Activated CD4-positive, alpha-beta T cell treated with anti-CD3 and anti-CD28 coated beads, Interleukin-2, amount 10 ng/mL, durations not matched to agents 7 days and 5 days (primary cell): ENCODE measurements around the gene CLSTN2. TPM values are rescaled to one million over a fixed set of nuclear protein-coding genes. Genes with fewer than 3 reads are reported as not detected.

ENCODE experiments used
- CTCF ChIA-PET: fragments of 350-600 bp; sonication (Branson Sonifier 250); formaldehyde crosslinking; loops from one replicate; lab custom pipeline; 2021; ENCODE audit warnings: antibody characterized with exemption; lab: Charles Lee
- POLR2A ChIA-PET: fragments of 350-600 bp; sonication (Branson Sonifier 250); formaldehyde crosslinking; loops from one replicate; lab custom pipeline; 2021; ENCODE audit warnings: antibody characterized with exemption; lab: Charles Lee
- DNase-seq: peaks from one replicate; pipeline ENCODE4 v3.0.0-alpha.2; 2020
- H3K27ac Mint-ChIP-seq: one replicate; pipeline ENCODE4 v1.8.0; 2021; ENCODE audit warnings: mild to moderate bottlenecking, moderate library complexity, mixed read lengths
- H3K27me3 Mint-ChIP-seq: one replicate; pipeline ENCODE4 v1.8.0; 2021; ENCODE audit warnings: mixed read lengths
- H3K36me3 Mint-ChIP-seq: one replicate; pipeline ENCODE4 v1.8.0; 2021; ENCODE audit warnings: low read depth, mixed read lengths
- H3K4me1 Mint-ChIP-seq: one replicate; pipeline ENCODE4 v1.8.0; 2021; ENCODE audit warnings: mixed read lengths
- H3K4me3 Mint-ChIP-seq: one replicate; pipeline ENCODE4 v1.8.0; 2021; ENCODE audit warnings: mild to moderate bottlenecking, moderate library complexity, mixed read lengths
- H3K9me3 Mint-ChIP-seq: one replicate; pipeline ENCODE4 v1.8.0; 2021; ENCODE audit warnings: mixed read lengths
- total RNA-seq, 2 experiments: library from RNA; stranded (reverse); gene quantifications; one replicate each; pipeline ENCODE4 v1.2.3, GENCODE V29; 2021

CLSTN2 gene
- total RNA-seq, 2 experiments from 2014 or later, result not detected

DNA sequence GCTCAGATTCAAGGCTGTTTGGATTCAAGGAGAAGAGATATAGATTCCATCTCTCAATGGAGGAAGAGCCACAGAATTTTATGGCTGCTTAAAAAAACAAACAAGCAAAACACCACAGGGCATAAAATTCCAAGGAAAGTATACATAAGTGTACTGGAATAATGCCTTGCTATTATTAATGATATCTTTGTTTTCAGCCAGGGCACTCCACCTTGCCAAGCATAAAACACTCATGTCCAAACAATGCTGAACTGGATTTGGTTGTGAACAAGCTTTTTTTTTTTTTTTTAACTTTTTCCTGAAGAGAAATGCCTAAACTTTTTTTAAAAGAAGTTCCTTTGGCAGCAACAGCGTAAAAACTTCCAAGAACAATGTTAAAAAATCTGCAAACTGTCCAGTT, 4.8 kb upstream of the CLSTN2 start:
- ChIA-PET POLR2A (no interaction called here), CTCF (no interaction called here)
- no peak overlapping the region for H3K27ac Mint-ChIP-seq
- H3K4me3 Mint-ChIP-seq, result no peak overlapping the region
- peaks cover 2% of the 10 kb centered on the region for H3K4me1 Mint-ChIP-seq
- H3K9me3 Mint-ChIP-seq, result no peaks in the 10 kb centered on the region
- H3K36me3 Mint-ChIP-seq, result no peaks in the 10 kb centered on the region
- H3K27me3 Mint-ChIP-seq, result peaks cover 30% of the 10 kb centered on the region
- DNase-seq, result no peak

- no peak overlapping the region for H3K27ac Mint-ChIP-seq
- H3K27me3 Mint-ChIP-seq, result peaks cover 51% of the 10 kb centered on the region
- H3K9me3 Mint-ChIP-seq, result no peaks in the 10 kb centered on the region
- POLR2A ChIA-PET, result no interaction called here
- peaks cover 7% of the 10 kb centered on the region for H3K4me1 Mint-ChIP-seq
- no peak overlapping the region for H3K4me3 Mint-ChIP-seq
- CTCF ChIA-PET, result interaction anchor here (0.6 kb wide), 1 partner anchor 732 kb away, joined by 4 read pairs; no protein-coding TSS in a partner anchor
- H3K36me3 Mint-ChIP-seq, result no peaks in the 10 kb centered on the region
- no peak for DNase-seq
Observed at GRCh38 chr3:139933766-139934165, 1.2 kb upstream of the CLSTN2 start.

GRCh38 chr3:139934613-139935015, 371 bp upstream of the CLSTN2 start:
- CTCF ChIA-PET, result no interaction called here
- Mint-ChIP-seq H3K4me3 (no peak overlapping the region), H3K4me1 (peaks cover 7% of the 10 kb centered on the region), H3K27ac (no peak overlapping the region), H3K36me3 (no peaks in the 10 kb centered on the region), H3K27me3 (peaks cover 48% of the 10 kb centered on the region), H3K9me3 (no peaks in the 10 kb centered on the region)
- DNase-seq, result no peak
- POLR2A ChIA-PET, result no interaction called here

DNA sequence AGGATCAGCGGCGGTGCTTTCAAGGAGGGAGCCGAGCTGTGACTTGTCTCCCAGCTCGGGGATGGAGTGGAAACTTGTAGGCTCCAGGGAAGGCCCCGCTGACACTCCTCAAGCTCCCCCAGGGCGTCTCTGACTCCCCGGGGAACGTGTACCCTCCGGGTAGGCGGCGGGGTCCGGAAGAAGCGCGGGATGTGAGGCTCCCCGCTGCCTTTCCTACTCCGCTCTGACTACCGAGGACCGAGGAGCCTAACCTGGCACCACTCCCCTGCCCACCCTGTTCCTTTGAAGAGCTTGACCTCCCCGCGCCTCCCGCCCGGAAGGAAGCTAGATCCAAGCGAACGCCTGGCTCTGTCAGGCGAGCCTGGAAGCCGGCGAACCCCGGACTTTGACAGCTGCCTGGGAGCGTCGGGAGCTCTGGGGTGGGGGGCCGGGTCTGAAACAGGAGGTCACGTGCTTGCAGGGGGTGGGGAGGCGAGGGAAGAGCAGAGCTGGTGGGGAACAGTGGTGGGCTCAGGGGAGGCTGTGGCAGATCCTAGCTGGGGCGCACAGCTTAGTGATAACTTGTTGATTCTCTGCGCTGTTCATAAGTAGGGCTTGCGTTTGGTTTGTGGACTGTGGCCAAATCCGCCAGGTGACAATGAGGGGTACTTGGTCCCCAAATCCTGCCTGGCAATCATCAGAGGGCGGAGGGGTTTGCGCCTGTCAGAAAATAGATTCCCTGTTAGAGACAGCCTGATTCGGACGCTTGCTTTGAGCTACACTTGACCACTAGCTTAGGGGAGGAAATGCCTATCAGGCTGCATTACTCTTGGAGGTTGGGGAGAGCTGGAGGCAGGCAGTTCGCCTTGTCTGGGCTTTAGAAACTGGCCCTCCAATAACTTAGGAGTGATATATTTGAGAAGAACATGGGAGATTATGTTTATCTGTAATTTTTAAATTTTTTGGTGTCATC, 1.2 kb downstream of the CLSTN2 start:
- ChIA-PET POLR2A (no interaction called here), CTCF (no interaction called here)
- H3K36me3 Mint-ChIP-seq, result no peaks in the 10 kb centered on the region
- no peak for DNase-seq
- H3K4me3 Mint-ChIP-seq, result no peak overlapping the region
- no peak overlapping the region for H3K27ac Mint-ChIP-seq
- no peaks in the 10 kb centered on the region for H3K9me3 Mint-ChIP-seq
- peaks cover 7% of the 10 kb centered on the region for H3K4me1 Mint-ChIP-seq
- peaks cover 48% of the 10 kb centered on the region for H3K27me3 Mint-ChIP-seq

GRCh38 chr3:139937674-139938279, 2.8 kb downstream of the CLSTN2 start:
- H3K9me3 Mint-ChIP-seq, result no peaks in the 10 kb centered on the region
- ChIA-PET CTCF (interaction anchor here (0.6 to 0.9 kb wide), 7 partner anchors 18 to 443 kb away, joined by 3 to 6 read pairs (median 3); no protein-coding TSS in a partner anchor), POLR2A (no interaction called here)
- no peak overlapping the region for H3K4me3 Mint-ChIP-seq
- peaks cover 7% of the 10 kb centered on the region for H3K4me1 Mint-ChIP-seq
- DNase-seq, result peak; percentile 26
- no peak overlapping the region for H3K27ac Mint-ChIP-seq
- peaks cover 43% of the 10 kb centered on the region for H3K27me3 Mint-ChIP-seq
- H3K36me3 Mint-ChIP-seq, result no peaks in the 10 kb centered on the region

GRCh38 chr3:139939681-139940190, 4.8 kb downstream of the CLSTN2 start:
- DNase-seq, result no peak
- POLR2A ChIA-PET, result no interaction called here
- H3K27ac Mint-ChIP-seq, result no peak overlapping the region
- H3K36me3 Mint-ChIP-seq, result no peaks in the 10 kb centered on the region
- peaks cover 27% of the 10 kb centered on the region for H3K27me3 Mint-ChIP-seq
- H3K9me3 Mint-ChIP-seq, result no peaks in the 10 kb centered on the region
- CTCF ChIA-PET, result no interaction called here
- peaks cover 5% of the 10 kb centered on the region for H3K4me1 Mint-ChIP-seq
- no peak overlapping the region for H3K4me3 Mint-ChIP-seq

DNA sequence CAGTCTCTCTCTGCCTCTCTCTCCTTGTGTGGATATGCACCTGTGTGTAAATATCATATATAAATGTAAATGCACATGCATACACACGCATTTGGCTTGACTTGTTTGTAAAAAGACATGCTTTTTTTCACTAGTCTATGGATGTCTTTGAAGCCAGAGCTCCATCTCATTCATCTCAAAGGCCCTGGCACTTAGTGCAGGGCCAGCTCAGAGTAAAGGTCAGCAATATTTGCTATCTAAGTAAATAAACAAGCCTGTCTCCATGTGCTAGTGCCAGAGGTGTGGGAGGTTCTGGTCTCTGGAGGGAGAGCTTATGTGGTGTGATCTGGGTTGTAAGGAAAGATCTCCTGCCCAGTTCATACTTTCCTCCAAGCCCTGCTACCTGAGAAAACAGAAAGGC, 5.6 kb downstream of the CLSTN2 start:
- Mint-ChIP-seq H3K4me1 (peaks cover 5% of the 10 kb centered on the region), H3K4me3 (no peak overlapping the region), H3K9me3 (no peaks in the 10 kb centered on the region), H3K27ac (no peak overlapping the region), H3K36me3 (no peaks in the 10 kb centered on the region), H3K27me3 (peaks cover 26% of the 10 kb centered on the region)
- CTCF ChIA-PET, result no interaction called here
- no peak for DNase-seq
- POLR2A ChIA-PET, result no interaction called here

DNA sequence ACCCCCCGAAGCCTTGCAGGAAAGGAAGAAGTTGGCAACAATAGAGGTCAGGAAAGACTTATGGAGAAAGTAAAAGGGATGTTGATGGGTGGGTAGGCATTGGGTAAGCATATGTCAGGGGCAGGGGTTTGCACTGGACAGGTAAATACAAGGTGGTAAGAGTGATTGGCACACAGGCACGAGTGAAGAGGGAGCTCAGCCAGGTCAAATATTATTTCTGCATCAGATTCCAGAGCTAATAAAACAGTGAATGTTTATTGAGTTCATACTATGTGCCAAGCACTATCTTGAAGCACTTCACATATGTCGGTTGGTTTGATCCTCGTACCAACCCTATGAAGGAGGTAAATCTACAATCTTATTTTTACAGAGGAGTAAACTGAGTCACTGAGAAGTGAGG, 6.6 kb downstream of the CLSTN2 start:
- H3K4me1 Mint-ChIP-seq, result no peaks in the 10 kb centered on the region
- POLR2A ChIA-PET, result no interaction called here

DNA sequence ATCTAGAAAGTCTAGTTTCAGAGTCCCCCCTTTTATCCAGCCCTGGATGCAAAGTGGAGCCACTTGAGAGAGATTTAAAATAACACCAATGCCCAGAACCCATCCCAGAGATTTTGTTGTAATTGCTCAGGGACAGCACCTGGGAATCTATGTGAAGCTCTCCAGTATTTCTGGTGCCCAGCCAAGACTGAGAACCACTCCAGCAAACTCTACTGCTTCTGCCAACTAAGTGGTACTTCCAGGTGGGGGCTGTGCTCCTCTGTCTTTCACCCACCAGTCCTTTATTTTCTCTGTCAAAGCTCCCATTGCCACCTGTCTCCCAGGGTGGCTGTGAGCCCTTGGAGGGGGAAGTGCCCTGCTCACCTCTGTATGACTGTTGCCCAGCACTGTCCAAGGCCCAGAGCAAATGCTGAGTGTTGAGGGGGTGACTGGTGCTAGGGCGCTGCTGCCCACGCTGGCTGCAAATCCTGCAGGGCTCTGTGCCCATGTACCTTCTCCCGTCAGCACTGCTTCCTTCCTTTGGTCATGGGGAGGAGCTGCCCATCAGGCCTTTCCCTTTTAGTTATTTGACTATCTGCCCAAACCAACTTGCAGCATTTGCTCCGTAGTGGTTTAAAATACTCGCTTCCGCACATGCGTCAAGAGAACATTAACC, 9.4 kb downstream of the CLSTN2 start:
- CTCF ChIA-PET, result interaction anchor here (0.6 kb wide), 1 partner anchor 47 kb away, joined by 4 read pairs; no protein-coding TSS in a partner anchor

More for the DNA sequence above, 6.6 kb downstream of the CLSTN2 start:
- no peaks in the 10 kb centered on the region for H3K36me3 Mint-ChIP-seq
- no peak for DNase-seq
- CTCF ChIA-PET, result no interaction called here
- H3K9me3 Mint-ChIP-seq, result no peaks in the 10 kb centered on the region
- H3K27ac Mint-ChIP-seq, result no peak overlapping the region
- H3K4me3 Mint-ChIP-seq, result no peak overlapping the region
- peaks cover 16% of the 10 kb centered on the region for H3K27me3 Mint-ChIP-seq

DNA sequence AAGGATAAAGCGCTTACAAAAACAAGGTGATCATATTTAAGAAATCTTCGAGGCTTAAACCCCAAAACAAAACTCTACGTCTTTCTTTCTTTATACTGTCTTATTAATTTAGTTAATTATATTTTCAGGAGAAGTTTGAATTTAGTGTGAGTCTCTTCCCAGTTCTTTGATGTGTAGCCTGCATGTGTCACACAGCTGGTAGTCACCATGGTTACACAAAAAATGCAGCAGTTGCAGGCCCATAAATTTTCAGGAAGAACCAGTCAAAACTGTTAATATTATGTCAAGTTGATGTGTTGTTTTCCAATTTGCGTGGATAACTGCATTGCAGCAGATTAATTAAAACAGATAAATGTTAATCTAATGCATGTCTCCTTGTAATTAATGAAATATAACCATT, 10.4 kb downstream of the CLSTN2 start:
- Mint-ChIP-seq H3K36me3 (no peaks in the 10 kb centered on the region), H3K4me1 (no peaks in the 10 kb centered on the region), H3K27ac (no peak overlapping the region), H3K27me3 (peaks cover 4% of the 10 kb centered on the region), H3K4me3 (no peak overlapping the region), H3K9me3 (no peaks in the 10 kb centered on the region)
- ChIA-PET POLR2A (no interaction called here), CTCF (no interaction called here)
- no peak for DNase-seq

More for the DNA sequence above, 9.4 kb downstream of the CLSTN2 start:
- no peak overlapping the region for H3K4me3 Mint-ChIP-seq
- H3K27me3 Mint-ChIP-seq, result peaks cover 4% of the 10 kb centered on the region
- no peaks in the 10 kb centered on the region for H3K36me3 Mint-ChIP-seq
- no peaks in the 10 kb centered on the region for H3K4me1 Mint-ChIP-seq
- no peak overlapping the region for H3K27ac Mint-ChIP-seq
- POLR2A ChIA-PET, result no interaction called here
- DNase-seq, result no peak
- H3K9me3 Mint-ChIP-seq, result no peaks in the 10 kb centered on the region

GRCh38 chr3:139945942-139946341, 11.0 kb downstream of the CLSTN2 start:
- Mint-ChIP-seq H3K27me3 (peaks cover 4% of the 10 kb centered on the region), H3K27ac (no peak overlapping the region), H3K4me1 (no peaks in the 10 kb centered on the region), H3K9me3 (no peaks in the 10 kb centered on the region), H3K4me3 (no peak overlapping the region), H3K36me3 (no peaks in the 10 kb centered on the region)
- POLR2A ChIA-PET, result no interaction called here
- CTCF ChIA-PET, result no interaction called here
- DNase-seq, result no peak

- Mint-ChIP-seq H3K4me1 (no peaks in the 10 kb centered on the region), H3K9me3 (no peaks in the 10 kb centered on the region), H3K4me3 (no peak overlapping the region), H3K36me3 (no peaks in the 10 kb centered on the region), H3K27me3 (peaks cover 4% of the 10 kb centered on the region), H3K27ac (no peak overlapping the region)
- ChIA-PET CTCF (interaction anchor here (1.6 kb wide), 1 partner anchor 28 kb away, joined by 3 read pairs; no protein-coding TSS in a partner anchor), POLR2A (no interaction called here)
- DNase-seq, result no peak
Observed at GRCh38 chr3:139948467-139948866, 13.5 kb downstream of the CLSTN2 start.
